ENCODE data around the gene CHCHD3.

The CHCHD3 gene

GRCh38 chr7:132810561-132810960 is 271.3 kb downstream of the CHCHD3 start:
- H3K4me3 ChIP-seq (ENCODE audit: low read depth, low read length), result no peak overlapping the region
- TF ChIP-seq, protein P1, sequence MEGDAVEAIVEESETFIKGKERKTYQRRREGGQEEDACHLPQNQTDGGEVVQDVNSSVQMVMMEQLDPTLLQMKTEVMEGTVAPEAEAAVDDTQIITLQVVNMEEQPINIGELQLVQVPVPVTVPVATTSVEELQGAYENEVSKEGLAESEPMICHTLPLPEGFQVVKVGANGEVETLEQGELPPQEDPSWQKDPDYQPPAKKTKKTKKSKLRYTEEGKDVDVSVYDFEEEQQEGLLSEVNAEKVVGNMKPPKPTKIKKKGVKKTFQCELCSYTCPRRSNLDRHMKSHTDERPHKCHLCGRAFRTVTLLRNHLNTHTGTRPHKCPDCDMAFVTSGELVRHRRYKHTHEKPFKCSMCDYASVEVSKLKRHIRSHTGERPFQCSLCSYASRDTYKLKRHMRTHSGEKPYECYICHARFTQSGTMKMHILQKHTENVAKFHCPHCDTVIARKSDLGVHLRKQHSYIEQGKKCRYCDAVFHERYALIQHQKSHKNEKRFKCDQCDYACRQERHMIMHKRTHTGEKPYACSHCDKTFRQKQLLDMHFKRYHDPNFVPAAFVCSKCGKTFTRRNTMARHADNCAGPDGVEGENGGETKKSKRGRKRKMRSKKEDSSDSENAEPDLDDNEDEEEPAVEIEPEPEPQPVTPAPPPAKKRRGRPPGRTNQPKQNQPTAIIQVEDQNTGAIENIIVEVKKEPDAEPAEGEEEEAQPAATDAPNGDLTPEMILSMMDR (IDR thresholded peaks at IDR 0.05; ENCODE audit: low read depth, low read length), result no peak

DNA sequence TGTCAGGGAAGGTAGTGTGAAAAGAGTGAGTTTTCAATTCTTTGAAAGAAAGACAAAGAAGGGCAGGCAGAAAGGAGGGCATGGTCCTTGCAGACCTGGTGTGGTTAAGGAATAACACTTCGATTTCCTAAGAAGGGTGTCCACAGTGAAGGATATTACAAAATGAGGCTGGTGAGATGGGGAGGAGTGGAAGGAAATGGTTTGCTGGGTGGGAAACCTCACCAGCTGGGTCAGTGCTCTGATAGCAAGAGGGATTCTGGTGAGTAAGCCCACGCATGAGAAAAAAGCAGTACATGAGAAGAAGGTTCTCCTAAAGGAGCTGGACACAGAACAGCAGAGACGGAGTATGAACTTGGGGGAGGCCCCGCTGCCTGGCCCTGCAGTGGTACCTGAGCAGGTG is 275.1 kb downstream of the CHCHD3 start:
- TF ChIP-seq, protein P1 (IDR thresholded peaks at IDR 0.05; ENCODE audit: low read depth, low read length), result no peak
- no peak overlapping the region for H3K4me3 ChIP-seq (ENCODE audit: low read depth, low read length)

- no peak overlapping the region for H3K4me3 ChIP-seq (ENCODE audit: low read depth, low read length)
- TF ChIP-seq, protein P1 (IDR thresholded peaks at IDR 0.05; ENCODE audit: low read depth, low read length), result no peak
Measured at GRCh38 chr7:132805766-132806165, 276.1 kb downstream of the CHCHD3 start.

DNA sequence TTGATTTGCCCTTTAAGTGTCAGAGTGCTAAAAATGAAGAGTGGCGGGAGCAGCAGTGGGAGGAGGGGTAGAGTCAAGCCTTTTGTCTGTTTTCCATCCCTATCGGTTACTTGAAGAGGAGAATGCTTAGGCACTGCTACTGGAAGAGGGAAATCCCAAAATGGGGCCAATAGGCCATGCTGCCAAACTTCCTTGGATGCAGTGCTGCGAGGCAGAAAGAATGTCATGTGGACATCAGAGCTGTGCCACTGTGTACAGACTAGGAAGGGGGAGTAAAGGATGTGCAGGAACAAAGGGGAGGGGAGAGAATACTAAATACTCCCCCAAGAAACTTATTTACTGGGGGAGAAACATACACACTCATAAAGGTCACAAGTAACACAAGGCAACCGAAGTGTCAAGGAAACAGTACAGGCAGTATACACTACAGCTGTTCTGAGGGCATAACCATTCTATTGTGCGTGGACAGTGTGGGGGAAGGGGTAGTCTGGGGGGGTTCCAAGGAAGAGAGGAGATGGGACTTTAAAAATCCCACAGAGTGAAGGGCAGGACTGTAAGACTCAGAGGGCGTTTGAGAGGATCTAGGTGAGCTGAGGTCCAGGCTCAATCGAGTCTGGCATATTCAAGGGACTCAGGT is 276.9 kb downstream of the CHCHD3 start:
- TF ChIP-seq, protein P1 (IDR thresholded peaks at IDR 0.05; ENCODE audit: low read depth, low read length), result no peak
- no peak overlapping the region for H3K4me3 ChIP-seq (ENCODE audit: low read depth, low read length)

GRCh38 chr7:132800522-132800921 is 281.4 kb downstream of the CHCHD3 start:
- TF ChIP-seq, protein P1 (IDR thresholded peaks at IDR 0.05; ENCODE audit: low read depth, low read length), result no peak
- no peak overlapping the region for H3K4me3 ChIP-seq (ENCODE audit: low read depth, low read length)

DNA sequence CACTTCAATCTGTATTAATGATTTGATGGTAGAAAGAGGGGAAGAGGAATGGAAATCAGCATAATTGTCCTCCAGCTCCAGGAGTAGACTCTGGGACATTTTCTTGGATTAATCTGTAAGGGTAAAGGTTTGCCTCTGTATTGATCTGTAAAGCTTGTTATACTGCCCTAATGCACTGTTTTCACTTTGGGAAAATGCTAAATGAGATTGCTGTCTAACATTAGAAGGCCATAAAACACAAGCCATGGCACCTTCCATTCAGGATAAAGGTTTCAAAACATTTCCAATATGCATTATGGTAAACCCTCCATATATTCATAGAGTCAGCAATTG is 282.8 kb downstream of the CHCHD3 start:
- H3K4me3 ChIP-seq (ENCODE audit: low read depth, low read length), result no peak overlapping the region

DNA sequence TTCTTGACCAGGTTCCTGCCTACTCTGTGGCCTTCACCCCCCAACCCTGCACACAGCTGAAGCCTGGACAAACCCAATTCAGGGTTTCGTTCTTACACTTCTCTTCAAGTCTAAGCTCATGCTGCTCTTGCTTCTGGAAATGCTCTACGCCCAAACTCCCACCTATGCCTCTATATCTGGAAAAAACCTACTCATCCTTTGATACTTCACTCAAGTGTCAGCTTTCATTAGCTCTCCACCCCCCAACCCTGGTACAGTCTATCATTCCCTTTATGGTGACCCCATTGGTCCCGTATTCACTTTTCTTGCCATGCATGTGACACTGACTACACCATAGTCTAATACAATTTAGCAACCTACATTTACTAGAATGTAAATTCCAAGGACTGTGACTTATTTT is 284.7 kb downstream of the CHCHD3 start:
- H3K4me3 ChIP-seq (ENCODE audit: low read depth, low read length), result no peak overlapping the region
- TF ChIP-seq, protein P1 (IDR thresholded peaks at IDR 0.05; ENCODE audit: low read depth, low read length), result no peak

More for the DNA sequence above, 282.8 kb downstream of the CHCHD3 start:
- TF ChIP-seq, protein P1 (IDR thresholded peaks at IDR 0.05; ENCODE audit: low read depth, low read length), result no peak
